HepG2 (cell line): ENCODE measurements around the gene PPM1F. TPM values are rescaled to one million over a fixed set of nuclear protein-coding genes. Genes with fewer than 3 reads are reported as not detected.

ENCODE experiments used
- CAMTA2 ChIP-seq: sonication (generic); formaldehyde crosslinking; IDR thresholded peaks from 2 replicates; pipeline ENCODE4 v1.4.0; 2020; ENCODE audit warnings: mild to moderate bottlenecking, missing genetic modification reagents, borderline replicate concordance
- DNMT3B ChIP-seq: conservative IDR thresholded peaks from 2 replicates; pipeline ENCODE4 v1.6.1; 2016; ENCODE audit warnings: missing biosample characterization, control low read depth
- FOXP1 ChIP-seq, 2 experiments: fragments of 450-650 bp in 1 of 2; IDR thresholded peaks; 2 replicates each; pipeline ENCODE4 v1.6.1; 2017 to 2018; ENCODE audit warnings: antibody characterized with exemption in 1 of 2
- POLR2A ChIP-seq, 2 experiments: IDR thresholded peaks; 2 replicates each; pipeline ENCODE4 v1.6.1; 2011; ENCODE audit warnings: low read depth in 2 of 2, low read length in 2 of 2, mild to moderate bottlenecking in 1 of 2, moderate library complexity in 1 of 2; ENCODE audit not compliant: insufficient read depth in 1 of 2
- RAD21 ChIP-seq: fragments of 450-650 bp; formaldehyde crosslinking; IDR thresholded peaks from 2 replicates; pipeline ENCODE4 v1.5.0; 2020; ENCODE audit warnings: mild to moderate bottlenecking
- SP5 ChIP-seq: IDR thresholded peaks from 2 replicates; pipeline ENCODE4 v1.6.1; 2016; ENCODE audit warnings: low read depth, borderline replicate concordance
- U2AF2 ChIP-seq: fragments of 200-400 bp; formaldehyde crosslinking; IDR thresholded peaks from 2 replicates; pipeline ENCODE4 v1.6.1; 2017; ENCODE audit warnings: low read depth, mild to moderate bottlenecking, low read length
- ZBTB3 ChIP-seq: sonication (generic); formaldehyde crosslinking; IDR thresholded peaks from 2 replicates; pipeline ENCODE4 v1.4.0; 2020; ENCODE audit warnings: low read depth, mild to moderate bottlenecking, moderate library complexity, missing genetic modification reagents, borderline replicate concordance
- ZFP62 ChIP-seq: sonication (generic); formaldehyde crosslinking; IDR thresholded peaks from 2 replicates; pipeline ENCODE4 v1.4.0; 2020; ENCODE audit warnings: missing genetic modification reagents
- ZNF3 ChIP-seq: IDR thresholded peaks from 2 replicates; pipeline ENCODE4 v1.7.0; 2017; ENCODE audit warnings: inconsistent platforms
- ZNF30 ChIP-seq: sonication (generic); formaldehyde crosslinking; IDR thresholded peaks from 2 replicates; pipeline ENCODE4 v1.5.0; 2020; ENCODE audit warnings: mild to moderate bottlenecking, missing genetic modification reagents
- ZNF543 ChIP-seq: sonication (generic); formaldehyde crosslinking; IDR thresholded peaks from 2 replicates; pipeline ENCODE4 v1.4.0; 2020; ENCODE audit warnings: mild to moderate bottlenecking, missing genetic modification reagents
- ZNF7 ChIP-seq: IDR thresholded peaks from 2 replicates; pipeline ENCODE4 v1.6.1; 2016; ENCODE audit warnings: missing biosample characterization, missing genetic modification reagents
- polyA plus RNA-seq, 8 experiments: library from polyadenylated mRNA; depleted of rRNA in 3 of 8; stranded (reverse) in 7 of 8; unstranded in 1 of 8; fragments of >200 nt; fragmentation: Illumina TruSeq in 4 of 8; extraction: Trizol in 4 of 8; gene quantifications; 2 replicates each; pipeline versions ENCODE4 v1.2.1 to v1.2.3, GENCODE V29; 2011 to 2016; ENCODE audit warnings: low read depth in 4 of 8, missing spikeins in 1 of 8, mixed read lengths in 1 of 8; ENCODE audit not compliant: insufficient read depth in 1 of 8
- total RNA-seq, 5 experiments: library from RNA; depleted of rRNA; stranded (reverse); fragments of >200 nt; fragmentation: Illumina TruSeq; extraction: Trizol; gene quantifications; 2 replicates each; pipeline ENCODE4 v1.2.3, GENCODE V29; 2016; ENCODE audit warnings: low read depth in 1 of 5
- TF ChIP-seq, protein P1 (sequence below), 2 experiments: fragments of 450-650 bp in 1 of 2; sonication (generic) in 1 of 2; formaldehyde crosslinking; IDR thresholded peaks; 2 replicates each; pipeline versions ENCODE4 v1.5.0 to v1.8.0; 2020 to 2022; ENCODE audit warnings: mild to moderate bottlenecking in 1 of 2, missing genetic modification reagents in 1 of 2
- TF ChIP-seq, protein P2 (sequence below): sonication (generic); formaldehyde crosslinking; conservative IDR thresholded peaks from 2 replicates; pipeline ENCODE4 v1.4.0; 2020; ENCODE audit warnings: mild to moderate bottlenecking, missing genetic modification reagents, moderate library complexity
- TF ChIP-seq, protein P3 (sequence below): sonication (generic); formaldehyde crosslinking; IDR thresholded peaks from 2 replicates; pipeline ENCODE4 v1.9.0; 2021; ENCODE audit warnings: missing genetic modification reagents, mild to moderate bottlenecking, borderline replicate concordance
- TF ChIP-seq, protein P4 (sequence below): sonication (generic); formaldehyde crosslinking; conservative IDR thresholded peaks from 2 replicates; pipeline ENCODE4 v1.4.0; 2020; ENCODE audit warnings: missing genetic modification reagents
- TF ChIP-seq, protein P5 (sequence below): sonication (generic); formaldehyde crosslinking; IDR thresholded peaks from 2 replicates; pipeline ENCODE4 v1.5.0; 2020; ENCODE audit warnings: mild to moderate bottlenecking, missing genetic modification reagents, borderline replicate concordance

PPM1F gene
- total and polyA plus RNA-seq, 2 of the 13 experiments (the other 11 are each of a cell fraction or from before 2014, with no cell fraction given), result 11.0 to 19.6 TPM

DNA sequence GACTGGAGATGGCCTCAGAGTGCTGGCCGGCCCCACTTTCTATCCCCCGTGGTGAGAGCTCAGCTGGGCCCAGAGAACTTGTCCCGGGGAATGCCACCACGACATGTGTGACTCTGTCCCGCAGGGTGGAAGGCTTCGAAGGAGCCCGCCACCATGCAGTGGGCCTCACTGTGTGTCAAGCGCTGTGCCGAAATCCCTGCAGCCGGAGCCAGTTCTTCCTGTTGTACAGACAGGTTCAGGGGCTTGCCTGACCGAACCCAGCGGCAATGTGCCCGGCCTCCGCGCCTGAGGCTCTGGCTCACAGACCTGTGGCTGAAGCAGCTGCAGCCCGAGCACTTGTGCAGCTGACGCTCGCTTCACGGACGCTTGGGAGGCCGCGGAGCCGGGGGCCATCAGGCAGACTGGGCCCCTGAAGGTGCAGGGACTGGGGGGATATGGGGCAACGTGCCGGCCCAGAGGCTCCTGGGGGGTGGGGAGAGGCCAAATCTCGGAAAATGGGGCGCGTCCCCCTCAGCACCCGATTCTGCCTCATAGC lies 650 bp downstream of the PPM1F start (continued):
- TF ChIP-seq, protein P1, sequence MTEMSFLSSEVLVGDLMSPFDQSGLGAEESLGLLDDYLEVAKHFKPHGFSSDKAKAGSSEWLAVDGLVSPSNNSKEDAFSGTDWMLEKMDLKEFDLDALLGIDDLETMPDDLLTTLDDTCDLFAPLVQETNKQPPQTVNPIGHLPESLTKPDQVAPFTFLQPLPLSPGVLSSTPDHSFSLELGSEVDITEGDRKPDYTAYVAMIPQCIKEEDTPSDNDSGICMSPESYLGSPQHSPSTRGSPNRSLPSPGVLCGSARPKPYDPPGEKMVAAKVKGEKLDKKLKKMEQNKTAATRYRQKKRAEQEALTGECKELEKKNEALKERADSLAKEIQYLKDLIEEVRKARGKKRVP (CRISPR knock-in tag; IDR thresholded peaks at IDR 0.05), result no peak
- no peak for TF ChIP-seq U2AF2
- TF ChIP-seq ZBTB3 (CRISPR knock-in tag), result no peak
- no peak for TF ChIP-seq POLR2A (IDR thresholded peaks at IDR 0.05; ENCODE audit: insufficient read depth in 1 of 2, low read depth in 2 of 2, low read length in 2 of 2)
- no peak for TF ChIP-seq ZFP62 (CRISPR knock-in tag)
- no peak for TF ChIP-seq ZNF543
- TF ChIP-seq, protein P2, sequence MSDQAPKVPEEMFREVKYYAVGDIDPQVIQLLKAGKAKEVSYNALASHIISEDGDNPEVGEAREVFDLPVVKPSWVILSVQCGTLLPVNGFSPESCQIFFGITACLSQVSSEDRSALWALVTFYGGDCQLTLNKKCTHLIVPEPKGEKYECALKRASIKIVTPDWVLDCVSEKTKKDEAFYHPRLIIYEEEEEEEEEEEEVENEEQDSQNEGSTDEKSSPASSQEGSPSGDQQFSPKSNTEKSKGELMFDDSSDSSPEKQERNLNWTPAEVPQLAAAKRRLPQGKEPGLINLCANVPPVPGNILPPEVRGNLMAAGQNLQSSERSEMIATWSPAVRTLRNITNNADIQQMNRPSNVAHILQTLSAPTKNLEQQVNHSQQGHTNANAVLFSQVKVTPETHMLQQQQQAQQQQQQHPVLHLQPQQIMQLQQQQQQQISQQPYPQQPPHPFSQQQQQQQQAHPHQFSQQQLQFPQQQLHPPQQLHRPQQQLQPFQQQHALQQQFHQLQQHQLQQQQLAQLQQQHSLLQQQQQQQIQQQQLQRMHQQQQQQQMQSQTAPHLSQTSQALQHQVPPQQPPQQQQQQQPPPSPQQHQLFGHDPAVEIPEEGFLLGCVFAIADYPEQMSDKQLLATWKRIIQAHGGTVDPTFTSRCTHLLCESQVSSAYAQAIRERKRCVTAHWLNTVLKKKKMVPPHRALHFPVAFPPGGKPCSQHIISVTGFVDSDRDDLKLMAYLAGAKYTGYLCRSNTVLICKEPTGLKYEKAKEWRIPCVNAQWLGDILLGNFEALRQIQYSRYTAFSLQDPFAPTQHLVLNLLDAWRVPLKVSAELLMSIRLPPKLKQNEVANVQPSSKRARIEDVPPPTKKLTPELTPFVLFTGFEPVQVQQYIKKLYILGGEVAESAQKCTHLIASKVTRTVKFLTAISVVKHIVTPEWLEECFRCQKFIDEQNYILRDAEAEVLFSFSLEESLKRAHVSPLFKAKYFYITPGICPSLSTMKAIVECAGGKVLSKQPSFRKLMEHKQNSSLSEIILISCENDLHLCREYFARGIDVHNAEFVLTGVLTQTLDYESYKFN (CRISPR knock-in tag), result no peak
- TF ChIP-seq FOXP1 (IDR thresholded peaks at IDR 0.05), result no peak
- no peak for TF ChIP-seq FOXP1 (CRISPR knock-in tag; IDR thresholded peaks at IDR 0.05)
- no peak for TF ChIP-seq ZNF7
- TF ChIP-seq RAD21 (CRISPR knock-in tag), result no peak
- TF ChIP-seq CAMTA2, result no peak
- no peak for TF ChIP-seq ZNF3 (CRISPR knock-in tag)
- TF ChIP-seq, protein P3, sequence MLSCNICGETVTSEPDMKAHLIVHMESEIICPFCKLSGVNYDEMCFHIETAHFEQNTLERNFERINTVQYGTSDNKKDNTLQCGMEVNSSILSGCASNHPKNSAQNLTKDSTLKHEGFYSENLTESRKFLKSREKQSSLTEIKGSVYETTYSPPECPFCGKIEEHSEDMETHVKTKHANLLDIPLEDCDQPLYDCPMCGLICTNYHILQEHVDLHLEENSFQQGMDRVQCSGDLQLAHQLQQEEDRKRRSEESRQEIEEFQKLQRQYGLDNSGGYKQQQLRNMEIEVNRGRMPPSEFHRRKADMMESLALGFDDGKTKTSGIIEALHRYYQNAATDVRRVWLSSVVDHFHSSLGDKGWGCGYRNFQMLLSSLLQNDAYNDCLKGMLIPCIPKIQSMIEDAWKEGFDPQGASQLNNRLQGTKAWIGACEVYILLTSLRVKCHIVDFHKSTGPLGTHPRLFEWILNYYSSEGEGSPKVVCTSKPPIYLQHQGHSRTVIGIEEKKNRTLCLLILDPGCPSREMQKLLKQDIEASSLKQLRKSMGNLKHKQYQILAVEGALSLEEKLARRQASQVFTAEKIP, result no peak
- no peak for TF ChIP-seq SP5
- no peak for TF ChIP-seq ZNF30 (CRISPR knock-in tag)
- no peak for TF ChIP-seq DNMT3B (CRISPR knock-in tag)
- TF ChIP-seq, protein P4, sequence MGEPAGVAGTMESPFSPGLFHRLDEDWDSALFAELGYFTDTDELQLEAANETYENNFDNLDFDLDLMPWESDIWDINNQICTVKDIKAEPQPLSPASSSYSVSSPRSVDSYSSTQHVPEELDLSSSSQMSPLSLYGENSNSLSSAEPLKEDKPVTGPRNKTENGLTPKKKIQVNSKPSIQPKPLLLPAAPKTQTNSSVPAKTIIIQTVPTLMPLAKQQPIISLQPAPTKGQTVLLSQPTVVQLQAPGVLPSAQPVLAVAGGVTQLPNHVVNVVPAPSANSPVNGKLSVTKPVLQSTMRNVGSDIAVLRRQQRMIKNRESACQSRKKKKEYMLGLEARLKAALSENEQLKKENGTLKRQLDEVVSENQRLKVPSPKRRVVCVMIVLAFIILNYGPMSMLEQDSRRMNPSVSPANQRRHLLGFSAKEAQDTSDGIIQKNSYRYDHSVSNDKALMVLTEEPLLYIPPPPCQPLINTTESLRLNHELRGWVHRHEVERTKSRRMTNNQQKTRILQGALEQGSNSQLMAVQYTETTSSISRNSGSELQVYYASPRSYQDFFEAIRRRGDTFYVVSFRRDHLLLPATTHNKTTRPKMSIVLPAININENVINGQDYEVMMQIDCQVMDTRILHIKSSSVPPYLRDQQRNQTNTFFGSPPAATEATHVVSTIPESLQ, result no peak
- TF ChIP-seq, protein P5, sequence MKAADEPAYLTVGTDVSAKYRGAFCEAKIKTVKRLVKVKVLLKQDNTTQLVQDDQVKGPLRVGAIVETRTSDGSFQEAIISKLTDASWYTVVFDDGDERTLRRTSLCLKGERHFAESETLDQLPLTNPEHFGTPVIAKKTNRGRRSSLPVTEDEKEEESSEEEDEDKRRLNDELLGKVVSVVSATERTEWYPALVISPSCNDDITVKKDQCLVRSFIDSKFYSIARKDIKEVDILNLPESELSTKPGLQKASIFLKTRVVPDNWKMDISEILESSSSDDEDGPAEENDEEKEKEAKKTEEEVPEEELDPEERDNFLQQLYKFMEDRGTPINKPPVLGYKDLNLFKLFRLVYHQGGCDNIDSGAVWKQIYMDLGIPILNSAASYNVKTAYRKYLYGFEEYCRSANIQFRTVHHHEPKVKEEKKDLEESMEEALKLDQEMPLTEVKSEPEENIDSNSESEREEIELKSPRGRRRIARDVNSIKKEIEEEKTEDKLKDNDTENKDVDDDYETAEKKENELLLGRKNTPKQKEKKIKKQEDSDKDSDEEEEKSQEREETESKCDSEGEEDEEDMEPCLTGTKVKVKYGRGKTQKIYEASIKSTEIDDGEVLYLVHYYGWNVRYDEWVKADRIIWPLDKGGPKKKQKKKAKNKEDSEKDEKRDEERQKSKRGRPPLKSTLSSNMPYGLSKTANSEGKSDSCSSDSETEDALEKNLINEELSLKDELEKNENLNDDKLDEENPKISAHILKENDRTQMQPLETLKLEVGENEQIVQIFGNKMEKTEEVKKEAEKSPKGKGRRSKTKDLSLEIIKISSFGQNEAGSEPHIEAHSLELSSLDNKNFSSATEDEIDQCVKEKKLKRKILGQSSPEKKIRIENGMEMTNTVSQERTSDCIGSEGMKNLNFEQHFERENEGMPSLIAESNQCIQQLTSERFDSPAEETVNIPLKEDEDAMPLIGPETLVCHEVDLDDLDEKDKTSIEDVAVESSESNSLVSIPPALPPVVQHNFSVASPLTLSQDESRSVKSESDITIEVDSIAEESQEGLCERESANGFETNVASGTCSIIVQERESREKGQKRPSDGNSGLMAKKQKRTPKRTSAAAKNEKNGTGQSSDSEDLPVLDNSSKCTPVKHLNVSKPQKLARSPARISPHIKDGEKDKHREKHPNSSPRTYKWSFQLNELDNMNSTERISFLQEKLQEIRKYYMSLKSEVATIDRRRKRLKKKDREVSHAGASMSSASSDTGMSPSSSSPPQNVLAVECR (CRISPR knock-in tag), result 0 out of 2 replicates have a peak, but pooled peaks have one; percentile 7
